Embryonic facial prominence (tissue), 1 donor: Measurements from ENCODE around the gene PSMB8.

Source experiments
- DNase-seq: peaks from one replicate; pipeline ENCODE4 v3.0.0-alpha.2; 2016; ENCODE audit errors: extremely low spot score

PSMB8 gene

DNA sequence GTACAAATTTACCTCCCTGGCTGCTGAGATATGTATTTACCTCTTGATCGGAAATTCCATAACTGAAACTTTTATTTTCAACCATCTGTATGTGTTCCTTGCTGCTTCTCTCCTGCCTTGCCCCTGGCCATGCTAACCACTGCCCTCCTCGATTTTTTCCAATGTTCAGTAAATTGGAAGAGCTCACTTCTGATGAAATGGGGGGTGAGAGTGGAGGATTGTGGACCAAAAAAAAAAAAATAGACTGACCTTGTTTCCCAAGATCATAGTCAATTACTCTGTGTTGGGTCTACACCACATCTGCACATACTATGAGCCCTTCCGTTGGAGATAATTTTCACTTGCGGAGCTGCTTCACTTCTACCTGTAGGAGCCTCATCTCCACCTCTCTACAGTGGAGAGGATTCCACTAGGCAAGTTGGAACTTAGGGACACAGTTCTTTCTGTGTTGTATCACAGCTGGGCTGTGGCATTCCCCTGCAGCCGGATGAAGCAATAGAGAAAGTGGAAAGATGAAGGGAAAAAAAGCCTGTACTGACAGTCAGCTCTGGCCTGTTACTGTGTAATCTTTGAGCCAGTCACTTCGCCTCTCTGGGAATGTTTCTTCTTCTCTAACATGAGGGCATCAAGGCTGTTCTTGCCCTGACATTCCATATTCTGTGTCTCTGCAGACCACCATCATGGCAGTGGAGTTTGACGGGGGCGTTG, 11.8 kb upstream of the PSMB8 start:
- no peak for DNase-seq

DNA sequence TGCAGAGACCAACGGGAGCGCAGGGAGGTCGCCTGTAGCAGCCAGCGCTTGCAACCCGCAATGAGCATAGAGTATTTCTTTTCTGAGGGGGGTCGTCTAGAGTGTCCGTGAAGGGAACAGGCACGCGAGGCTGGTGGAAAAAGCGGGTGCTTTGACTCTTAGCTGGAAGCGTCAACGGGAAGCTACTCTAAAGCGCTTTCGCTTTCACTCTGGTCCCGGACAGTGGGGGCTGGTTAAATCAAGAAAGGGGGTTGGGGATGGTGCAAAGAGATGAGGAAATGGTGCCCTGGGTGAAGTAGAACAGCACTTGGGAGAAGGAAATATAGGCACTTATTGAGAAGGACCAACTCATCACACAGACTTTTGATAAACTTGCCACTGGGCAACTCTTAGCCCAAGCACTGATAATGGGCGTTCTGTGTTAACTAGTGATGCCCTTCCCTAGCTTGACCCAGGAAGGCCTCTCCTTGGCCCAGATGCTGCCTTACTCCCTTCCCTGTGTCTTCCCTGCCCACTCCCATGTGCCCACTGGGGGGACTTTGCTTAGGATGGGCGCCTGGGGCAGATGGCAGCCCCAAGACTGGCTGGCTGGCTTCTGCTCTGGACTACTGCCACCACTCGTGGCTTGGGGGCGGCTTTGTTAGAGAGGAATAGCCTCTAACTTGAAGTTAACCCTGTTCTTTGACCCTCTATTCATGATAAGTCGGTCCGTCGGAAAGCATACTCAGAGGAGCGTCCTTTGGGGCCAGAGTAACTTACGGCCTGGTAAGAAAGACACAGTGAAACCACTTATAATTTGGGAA, 10.7 kb upstream of the PSMB8 start:
- DNase-seq: no peak

DNA sequence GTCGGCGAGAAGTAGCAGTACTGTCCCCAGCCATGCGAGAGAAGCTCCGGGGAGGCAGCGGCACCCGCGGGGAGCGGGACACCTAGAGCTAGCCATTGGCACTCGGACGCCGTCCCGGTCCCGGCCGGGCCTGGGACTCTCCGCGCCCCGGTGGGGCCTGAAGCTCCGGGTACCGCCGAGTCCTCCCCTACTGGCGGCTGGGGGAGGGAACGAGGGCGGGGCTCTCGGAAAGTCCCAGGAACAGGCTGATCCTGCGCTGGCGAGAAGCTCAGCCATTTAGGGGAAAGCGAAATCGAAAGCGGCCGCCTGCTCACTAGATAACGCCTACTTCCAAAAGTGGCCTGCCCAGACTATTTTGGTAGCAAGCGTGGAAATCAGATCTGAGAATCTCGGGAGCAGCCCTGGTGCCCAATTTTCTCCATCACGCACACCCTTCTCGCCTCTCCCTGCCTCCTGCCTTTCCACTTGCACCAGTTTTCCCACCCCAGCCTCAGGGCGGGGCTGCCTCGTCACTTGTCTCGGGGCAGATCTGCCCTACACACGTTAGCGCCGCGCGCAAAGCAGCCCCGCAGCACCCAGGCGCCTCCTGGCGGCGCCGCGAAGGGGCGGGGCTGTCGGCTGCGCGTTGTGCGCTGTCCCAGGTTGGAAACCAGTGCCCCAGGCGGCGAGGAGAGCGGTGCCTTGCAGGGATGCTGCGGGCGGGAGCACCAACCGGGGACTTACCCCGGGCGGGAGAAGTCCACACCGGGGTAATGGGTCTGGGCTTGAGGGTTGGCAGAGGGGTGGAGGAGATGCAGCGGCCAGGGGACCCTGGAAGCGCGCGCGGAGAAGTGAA, 9.9 kb upstream of the PSMB8 start, which contains the start of the genes PSMB9 and TAP1:
Gene PSMB9 (plus strand): TSS at position 652 of the 835 bp plus-strand sequence. CDS start 38 bp downstream, at position 690.
Gene TAP1 (minus strand): TSS at position 164 of the 835 bp plus-strand sequence. CDS start 68 bp downstream, at position 96.
- DNase-seq: peak; percentile 33

DNA sequence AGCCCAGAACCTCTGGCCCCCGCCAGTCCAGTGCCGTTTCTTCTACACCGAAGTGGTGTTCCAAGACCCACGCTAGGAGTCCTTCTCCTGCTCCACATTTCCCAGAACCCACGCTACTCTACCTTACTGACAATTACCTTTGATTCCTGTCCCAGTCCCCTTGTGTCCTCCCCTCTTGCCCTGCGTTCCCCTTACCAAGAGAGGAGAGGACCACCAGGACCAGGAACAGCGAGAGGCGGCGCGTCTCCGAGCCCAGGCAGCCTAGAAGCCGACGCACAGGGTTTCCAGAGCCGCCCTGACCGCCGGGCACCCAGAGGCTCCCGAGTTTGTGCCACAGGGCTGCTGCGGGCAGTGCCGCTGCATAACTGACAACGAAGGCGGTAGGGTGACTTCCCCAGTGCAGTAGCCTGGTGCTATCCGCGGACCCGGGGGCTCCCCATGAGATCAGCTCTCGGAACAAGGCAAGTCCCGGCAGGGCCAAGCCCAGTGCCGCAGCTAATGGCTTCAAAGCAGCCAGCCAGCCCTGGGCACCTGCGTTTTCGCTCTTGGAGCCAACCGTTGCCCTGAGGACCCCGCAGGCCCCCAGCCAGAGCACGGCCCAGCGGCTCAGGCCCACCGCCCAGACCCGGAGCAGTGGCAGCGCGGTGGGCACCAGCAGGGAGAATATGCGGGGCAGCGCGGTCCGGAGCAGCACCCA, 9.1 kb upstream of the PSMB8 start:
- DNase-seq: no peak

DNA sequence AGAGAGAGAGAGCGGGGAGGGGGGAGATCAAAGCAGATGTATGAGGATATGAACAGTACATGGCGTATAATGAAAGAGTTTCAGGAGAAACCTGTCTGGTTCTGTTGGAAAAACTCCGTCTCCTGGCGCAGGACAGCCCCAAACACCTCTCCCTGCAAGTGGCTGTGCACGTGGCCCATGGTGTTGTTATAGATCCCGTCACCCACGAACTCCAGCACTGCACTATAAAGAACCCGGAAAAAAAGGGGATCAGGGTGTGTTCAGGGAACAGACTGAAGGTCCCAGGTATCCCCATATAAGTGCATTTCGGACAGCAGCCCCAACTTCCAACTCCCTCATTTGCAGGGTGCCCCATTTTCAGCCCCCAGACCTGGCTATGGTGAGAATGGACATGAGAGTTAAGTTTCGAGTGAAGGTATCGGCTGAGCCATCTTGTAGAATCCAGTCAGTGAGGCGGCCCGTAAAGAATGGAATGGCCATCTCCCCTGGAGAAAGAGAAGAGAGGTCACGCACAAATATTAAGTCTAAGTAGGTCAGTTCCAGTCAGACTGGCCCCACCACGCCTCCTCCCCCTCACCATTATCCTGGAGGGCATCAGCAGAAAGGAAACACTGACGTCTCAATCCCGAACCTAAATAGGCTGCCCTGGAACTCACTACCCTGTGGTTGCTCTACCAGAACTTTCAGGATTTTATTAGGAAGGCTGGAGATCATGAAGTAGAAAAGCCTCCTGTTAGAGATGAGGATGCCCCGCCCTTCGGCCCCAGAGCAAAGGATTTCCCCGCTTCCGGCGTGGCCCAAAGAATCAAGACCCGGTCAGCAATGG, 8.4 kb upstream of the PSMB8 start:
- DNase-seq: no peak

DNA sequence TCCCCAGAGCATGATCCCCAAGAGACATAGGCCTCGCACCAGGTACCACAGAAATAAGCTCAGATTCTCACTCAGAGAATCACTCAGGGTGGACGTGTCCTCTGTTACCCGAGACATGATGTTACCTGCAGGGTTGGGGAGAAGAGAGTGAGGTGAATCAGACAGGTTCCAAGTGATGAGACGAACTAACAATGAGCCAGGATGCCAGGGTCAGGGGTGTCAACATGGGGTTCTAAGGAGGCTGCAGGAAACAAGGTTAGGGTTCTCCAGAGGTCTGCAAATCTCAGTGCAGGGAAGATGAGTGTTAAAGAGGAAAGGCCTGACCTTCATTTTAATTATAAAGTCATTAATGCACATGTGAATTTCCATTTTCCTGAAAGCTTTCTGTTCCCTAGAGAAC, 7.2 kb upstream of the PSMB8 start:
- DNase-seq: no peak

DNA sequence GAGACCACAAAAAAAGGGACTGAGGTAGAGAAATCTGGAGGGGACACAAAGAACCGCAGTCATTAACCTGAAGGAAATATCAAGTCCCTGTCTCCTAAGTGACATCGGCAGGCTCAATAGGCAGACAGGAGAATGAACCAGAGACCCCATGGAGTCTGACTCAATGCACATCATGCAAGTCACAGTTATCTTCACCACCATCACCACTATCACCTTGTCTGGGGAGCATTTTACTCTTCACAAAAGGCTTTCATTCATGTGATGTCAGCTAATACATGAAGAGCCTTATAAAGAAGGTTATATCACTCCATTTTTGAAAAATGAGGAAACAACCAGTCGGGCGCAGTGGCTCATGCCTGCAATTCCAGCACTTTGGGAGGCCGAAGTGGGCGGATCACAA, 5.3 kb upstream of the PSMB8 start:
- DNase-seq: no peak

DNA sequence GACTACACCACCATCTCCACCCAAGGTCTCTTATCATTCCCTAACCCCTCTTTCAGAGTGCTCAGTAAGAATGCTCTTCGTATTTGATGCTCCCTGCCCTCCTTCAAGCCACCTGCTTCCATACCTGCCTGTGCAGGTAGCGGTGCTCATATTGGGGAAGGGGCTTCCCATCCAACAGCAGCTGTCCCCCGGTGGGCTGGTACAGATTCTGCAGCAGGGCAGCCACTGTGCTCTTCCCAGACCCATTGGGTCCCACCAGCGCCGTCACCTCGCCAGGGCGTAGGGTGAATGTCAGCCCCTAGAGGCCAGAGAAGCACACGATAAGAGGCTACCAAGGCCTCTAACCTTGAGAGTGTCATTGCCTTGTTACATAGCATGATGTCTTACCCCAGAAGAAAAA, 3.9 kb upstream of the PSMB8 start:
- no peak for DNase-seq

DNA sequence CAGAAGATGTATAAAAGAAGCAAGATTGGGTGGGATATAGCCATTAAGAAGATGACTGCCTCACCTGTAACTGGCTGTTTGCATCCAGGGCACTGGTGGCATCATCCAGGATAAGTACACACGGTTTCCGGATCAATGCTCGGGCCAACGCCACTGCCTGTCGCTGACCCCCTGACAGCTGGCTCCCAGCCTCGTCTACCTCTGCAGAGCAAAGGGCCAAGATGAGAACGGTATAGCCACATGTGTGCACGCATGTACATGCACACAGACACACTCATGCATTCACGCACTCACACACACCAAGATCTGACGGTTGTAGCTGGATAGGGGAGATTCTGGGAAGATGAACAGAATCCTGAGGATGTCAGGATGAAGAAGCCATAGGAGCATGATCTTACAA, 3.2 kb upstream of the PSMB8 start:
- no peak for DNase-seq

DNA sequence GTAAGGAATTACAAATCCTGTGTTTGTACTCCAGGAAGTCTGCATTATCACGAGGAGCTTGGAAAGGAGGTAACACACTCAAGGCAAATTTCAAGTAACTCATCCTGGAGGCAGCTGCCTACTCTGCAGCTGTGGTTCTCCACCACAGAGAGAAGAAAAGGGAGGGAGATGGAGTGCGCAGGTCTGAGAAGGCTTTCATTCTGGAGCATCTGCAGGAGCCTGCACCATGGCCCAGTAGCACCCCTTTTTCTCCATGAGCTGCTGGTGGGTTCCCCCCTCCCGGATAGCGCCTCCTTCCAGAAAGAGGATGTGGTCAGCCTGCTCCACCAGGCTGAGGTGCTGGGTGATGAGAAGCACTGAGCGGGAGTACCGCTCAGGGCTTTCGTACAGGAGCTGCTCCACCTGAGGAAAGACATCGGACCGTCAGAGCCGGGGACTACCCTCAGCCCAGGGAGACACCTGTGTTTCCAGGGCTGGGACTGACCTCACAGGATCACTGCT, 1.6 kb upstream of the PSMB8 start:
- DNase-seq: no peak

DNA sequence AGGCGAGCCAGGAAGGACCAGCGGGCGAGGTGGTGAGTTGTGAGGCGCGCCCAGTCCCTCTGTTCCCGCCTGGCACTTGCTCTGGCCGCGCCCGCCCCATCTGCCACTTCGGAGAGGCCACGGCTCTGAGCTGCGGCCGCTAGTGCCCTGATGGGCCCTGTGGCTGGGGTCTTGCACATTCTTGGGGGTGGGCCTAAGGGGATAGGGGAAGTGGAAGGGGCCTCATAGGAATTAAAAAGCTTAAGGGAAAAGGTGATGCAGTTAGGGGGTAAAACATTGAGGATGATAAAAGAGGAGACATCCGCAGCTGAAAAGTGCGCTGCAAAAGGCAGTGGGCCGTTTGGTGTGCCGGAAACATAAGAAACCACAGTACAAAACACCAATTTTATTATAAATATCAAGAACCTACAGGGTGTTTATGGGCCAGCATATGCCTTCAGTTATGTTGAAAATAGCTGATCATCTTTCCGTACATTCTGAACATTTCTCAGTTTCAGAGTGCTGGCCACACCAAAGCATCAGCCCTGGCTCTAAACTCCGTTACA, 1.1 kb upstream of the PSMB8 start:
- no peak for DNase-seq

DNA sequence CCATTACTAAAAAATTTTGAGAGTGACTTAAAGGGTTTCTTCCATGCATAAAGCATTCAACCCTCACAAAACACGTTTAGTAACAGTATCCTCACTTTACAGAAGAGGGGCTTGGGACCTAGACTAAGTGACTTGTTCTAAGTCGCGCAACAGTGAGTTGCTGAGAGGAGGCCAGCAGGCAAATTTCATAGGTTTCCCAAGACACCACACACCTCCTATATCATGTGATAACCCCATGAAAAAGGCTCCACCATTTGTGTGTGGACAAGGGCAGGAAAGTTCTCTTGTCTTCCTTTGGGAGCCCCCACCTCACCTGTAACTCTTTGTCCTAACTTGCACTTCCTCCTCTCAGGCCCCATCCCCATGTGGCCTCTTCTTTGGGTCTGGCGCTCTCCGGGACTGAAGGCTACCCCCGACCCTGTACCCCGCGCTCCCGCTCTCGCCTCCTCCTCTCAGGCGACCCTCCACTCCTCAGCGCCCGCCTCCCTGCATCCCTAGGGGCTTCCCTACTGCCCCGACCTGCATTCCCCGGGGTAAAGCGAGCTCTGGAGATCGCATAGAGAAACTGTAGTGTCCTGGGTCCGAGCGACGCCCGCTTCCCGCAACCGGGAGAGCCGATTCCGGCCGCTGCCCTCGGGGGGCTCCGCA, 392 bp downstream of the PSMB8 start:
- DNase-seq: no peak

DNA sequence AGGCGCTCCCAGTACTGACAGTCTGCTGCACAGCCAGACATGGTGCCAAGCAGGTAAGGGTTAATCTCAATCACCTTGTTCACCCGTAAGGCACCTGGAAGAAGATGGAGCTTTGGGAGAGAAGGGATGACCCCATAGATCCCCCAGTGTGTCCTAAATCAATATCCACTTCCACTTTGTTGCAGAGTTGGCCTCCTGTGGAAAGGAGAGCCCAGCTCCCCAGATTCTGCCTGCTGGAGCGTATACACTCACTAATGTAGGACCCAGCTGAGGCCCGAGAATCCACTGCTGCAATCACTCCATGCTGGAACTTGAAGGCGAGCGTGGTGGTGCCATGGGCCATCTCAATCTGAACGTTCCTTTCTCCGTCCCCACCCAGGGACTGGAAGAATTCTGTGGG, 1.2 kb downstream of the PSMB8 start:
- no peak for DNase-seq

DNA sequence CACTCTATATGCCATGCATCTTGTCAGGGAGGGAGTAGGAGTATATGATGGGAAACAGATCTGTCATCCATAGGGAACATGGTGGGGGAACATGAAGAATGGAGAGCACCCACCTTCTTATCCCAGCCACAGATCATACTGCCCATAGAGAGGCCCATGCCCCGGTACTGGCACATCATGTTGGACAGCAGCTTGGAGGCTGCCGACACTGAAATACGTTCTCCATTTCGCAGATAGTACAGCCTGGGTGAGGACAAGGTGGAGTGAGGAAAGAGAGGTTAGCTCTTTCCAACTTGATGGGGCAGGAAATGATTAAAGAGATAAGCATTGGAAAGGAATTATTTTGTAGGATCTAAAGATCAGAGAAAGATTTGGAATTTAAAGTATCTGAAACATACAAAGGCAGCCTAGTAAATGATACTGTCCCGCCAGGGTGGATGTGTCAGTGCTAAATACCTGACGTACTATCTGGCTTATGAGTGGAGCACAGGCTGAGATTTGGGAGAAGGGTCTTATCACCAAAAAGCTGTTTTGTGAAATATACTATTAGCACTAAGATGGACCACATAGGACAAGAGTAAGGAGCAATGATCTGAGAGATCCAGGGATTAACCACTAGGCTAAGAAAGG, 1.7 kb downstream of the PSMB8 start:
- no peak for DNase-seq

DNA sequence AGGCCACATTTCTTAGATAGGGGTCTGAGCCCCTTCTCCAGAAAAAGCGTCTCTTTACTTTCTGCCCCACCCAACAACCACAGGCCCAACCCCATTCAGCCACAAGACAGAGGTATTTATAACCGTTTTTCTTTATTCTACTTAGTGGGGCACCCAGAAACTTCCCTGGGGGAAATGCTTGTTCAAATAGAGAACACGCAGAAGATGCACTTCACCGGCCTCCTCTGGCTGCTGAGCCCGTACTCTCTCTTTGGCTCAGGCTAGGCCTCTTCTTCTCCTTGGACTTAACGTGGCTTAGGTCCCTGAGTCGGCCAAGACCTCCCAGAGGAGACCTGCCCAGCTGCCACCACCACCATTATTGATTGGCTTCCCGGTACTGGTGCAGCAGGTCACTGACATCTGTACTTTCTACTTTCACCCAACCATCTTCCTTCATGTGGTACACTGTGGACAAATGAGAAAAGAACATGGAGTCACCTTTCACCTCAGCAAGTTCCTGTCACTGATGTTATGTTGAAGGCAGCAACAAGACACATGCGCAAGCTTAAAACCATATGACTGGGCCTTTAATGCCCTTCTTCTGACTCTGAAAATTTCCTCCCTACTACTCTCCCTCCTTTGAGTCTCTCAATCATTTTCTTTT, 3.1 kb downstream of the PSMB8 start:
- DNase-seq: no peak

DNA sequence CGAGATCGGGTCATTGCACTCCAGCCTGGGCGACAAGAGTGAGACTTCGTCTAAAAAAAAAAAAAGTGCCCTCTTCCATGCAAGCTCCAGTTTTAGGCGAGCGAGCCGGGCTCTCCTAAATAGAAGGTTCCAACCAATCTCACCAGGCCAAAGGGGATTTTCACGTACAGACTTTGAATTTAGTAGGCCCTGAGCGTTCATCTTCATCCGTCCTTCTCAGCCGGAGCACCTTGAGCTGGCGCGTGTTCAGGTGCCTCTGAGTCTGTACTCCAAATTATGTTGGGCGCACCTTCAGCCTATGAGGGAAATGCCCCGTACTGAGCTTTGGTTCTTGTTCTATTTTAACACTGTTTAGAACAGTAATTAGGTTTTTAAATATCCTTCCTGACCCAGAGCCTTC, 4.5 kb downstream of the PSMB8 start:
- DNase-seq: no peak

DNA sequence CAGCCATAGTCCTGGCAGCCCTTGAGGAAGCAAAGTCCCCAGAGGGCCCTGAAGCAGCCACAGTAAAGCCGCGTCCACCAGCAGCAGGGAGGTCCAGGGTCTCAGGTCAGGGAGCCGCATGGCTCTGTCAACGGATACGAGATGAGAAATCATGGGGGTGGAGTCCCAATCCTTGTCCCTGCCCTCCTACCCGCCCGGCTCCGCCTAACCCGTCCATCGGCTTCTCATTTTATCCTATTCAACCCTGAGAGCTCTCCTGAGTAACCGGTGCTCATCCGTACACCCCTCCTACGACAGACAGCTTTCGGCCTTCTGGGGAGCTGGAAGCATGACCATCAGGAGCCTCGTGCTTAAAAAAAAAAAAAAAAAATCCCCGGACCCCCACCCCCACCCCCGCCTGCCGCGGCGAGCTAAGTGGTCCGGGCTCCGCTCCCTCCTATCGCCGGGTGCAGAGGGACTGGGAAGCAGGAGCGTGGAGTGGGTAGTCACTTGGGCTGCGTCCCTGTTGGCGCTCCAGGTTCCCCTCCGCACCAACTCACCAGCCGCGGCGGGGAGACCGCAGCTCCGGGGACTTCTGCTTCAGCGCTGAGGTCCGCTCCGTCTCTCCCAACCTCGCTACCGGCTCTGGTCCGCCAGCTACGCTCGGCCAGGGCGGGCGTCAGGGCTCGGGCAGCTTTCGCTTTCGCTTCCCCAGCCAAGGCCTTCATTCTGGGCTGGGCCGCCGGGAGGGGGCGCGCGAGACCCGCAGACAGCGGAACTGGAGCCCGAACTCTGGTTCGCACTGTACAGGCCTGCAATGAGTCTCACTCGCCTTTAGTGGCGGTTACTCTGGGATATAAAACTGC, 5.5 kb downstream of the PSMB8 start, which contains the start of gene TAP2:
Gene TAP2 (minus strand): TSS at position 626 of the 845 bp plus-strand sequence. CDS start 506 bp downstream, at position 120.
- DNase-seq: peak; percentile 72

DNA sequence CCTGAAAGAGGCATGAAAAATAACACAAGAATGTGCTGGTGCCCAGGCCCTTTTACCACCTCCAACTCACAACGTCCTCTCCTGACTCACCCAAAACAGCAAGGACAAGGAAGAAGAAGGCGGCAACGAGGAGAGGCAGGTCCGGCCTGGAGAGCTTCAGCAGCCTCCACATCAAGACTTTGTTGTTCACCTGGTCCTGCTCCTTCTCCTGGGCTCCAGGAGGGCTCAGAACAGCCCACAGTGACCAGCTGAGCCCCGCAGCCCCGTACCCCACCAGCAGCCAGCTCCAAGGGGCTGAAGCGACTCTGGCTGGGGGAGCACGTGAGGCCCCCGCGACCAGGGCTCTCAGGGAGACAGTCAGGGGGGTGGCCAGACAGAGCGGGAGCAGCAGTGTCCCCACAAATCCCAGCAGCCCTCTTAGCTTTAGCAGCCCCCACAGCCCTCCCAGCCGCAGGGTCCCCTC, 6.2 kb downstream of the PSMB8 start:
- no peak for DNase-seq
